Tibial artery (tissue), 4 donors: ENCODE measurements around the gene CDADC1.

Experiments used
- DNase-seq, 2 donors: peaks; one replicate each; pipeline ENCODE4 v3.0.0-alpha.2; 2019
- H3K27ac ChIP-seq, 2 donors: fragments of 200-600 bp; sonication (generic) in 1 of 2; 1 replicate in 1 of 2; 2 replicates in 1 of 2; pipeline ENCODE4 v1.5.1; 2018 to 2019; ENCODE audit warnings: mild to moderate bottlenecking in 1 of 2
- H3K27me3 ChIP-seq, 2 donors: fragments of 200-600 bp; sonication (generic) in 1 of 2; one replicate each; pipeline versions ENCODE4 v1.5.1 to v1.6.0; 2016 to 2019
- H3K36me3 ChIP-seq, 3 donors: fragments of 200-600 bp; sonication (generic) in 2 of 3; one replicate each; pipeline ENCODE4 v1.5.1; 2016 to 2019; ENCODE audit warnings: mild to moderate bottlenecking in 2 of 3
- H3K4me1 ChIP-seq, 4 donors: fragments of 200-600 bp; sonication (generic) in 2 of 4; 1 replicate in 3 of 4; 2 replicates in 1 of 4; pipeline ENCODE4 v1.5.1; 2016 to 2019
- H3K4me3 ChIP-seq, 2 donors: fragments of 200-600 bp; sonication (generic) in 1 of 2; 1 replicate in 1 of 2; 2 replicates in 1 of 2; pipeline ENCODE4 v1.5.1; 2018 to 2019; ENCODE audit warnings: mild to moderate bottlenecking in 2 of 2
- H3K9me3 ChIP-seq, 3 donors: fragments of 200-600 bp; sonication (generic) in 1 of 3; one replicate each; pipeline ENCODE4 v1.5.1; 2016 to 2019
- CTCF ChIP-seq, 2 experiments: fragments of 200-600 bp in 1 of 2; fragments of 450-650 bp in 1 of 2; IDR thresholded peaks; one replicate each; pipeline ENCODE4 v1.5.1; 2017 to 2019; ENCODE audit warnings: antibody characterized with exemption in 2 of 2, mild to moderate bottlenecking in 1 of 2, moderate library complexity in 1 of 2
- intact Hi-C: fragments of 100-400 bp; cut with DNase I; formaldehyde crosslinking; loops from one replicate; pipeline ENCODE4 v1.15.0; 2023; ENCODE audit warnings: low total_unique reads

CDADC1 gene

GRCh38 chr13:49308921-49309408 is 61.2 kb downstream of the CDADC1 start:
- Histone ChIP-seq H3K27ac (peak overlapping the region; percentile 81 to 86), H3K4me1 (peaks cover 0 to 54% (median 40%) of the 10 kb centered on the region in 4 donors), H3K9me3 (no peaks in the 10 kb centered on the region), H3K27me3 (no peaks in the 10 kb centered on the region), H3K4me3 (no peak overlapping the region), H3K36me3 (peaks cover 12 to 15% (median 14%) of the 10 kb centered on the region in 3 donors)
- TF ChIP-seq CTCF (IDR thresholded peaks at IDR 0.05): no peak
- peak; percentile 53 to 78 for DNase-seq
- intact Hi-C loops: no loop called here

DNA sequence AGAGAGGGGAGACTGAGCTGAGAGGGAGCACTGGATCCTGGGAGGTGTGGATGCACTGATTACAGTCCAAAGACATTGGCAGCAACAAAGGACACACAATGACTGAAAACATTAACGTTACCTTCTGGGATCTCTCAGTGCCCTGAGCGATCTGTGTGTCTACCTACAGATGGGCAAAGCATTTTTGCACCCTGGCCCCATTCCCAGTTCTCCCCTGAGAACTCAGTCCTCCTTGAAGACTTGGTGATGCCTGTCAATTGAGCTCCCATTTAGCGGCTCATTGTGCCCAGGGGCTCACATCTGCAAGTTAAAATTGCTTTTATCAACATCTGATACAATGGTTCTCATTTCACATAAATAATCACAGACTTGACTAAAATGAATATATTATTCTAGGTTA is 62.5 kb downstream of the CDADC1 start:
- Histone ChIP-seq H3K36me3 (peaks cover 12 to 15% (median 14%) of the 10 kb centered on the region in 3 donors), H3K4me1 (peaks cover 0 to 63% (median 47%) of the 10 kb centered on the region in 4 donors), H3K4me3 (no peak overlapping the region), H3K27ac (peak overlapping the region; percentile 81 to 86), H3K9me3 (no peaks in the 10 kb centered on the region), H3K27me3 (no peaks in the 10 kb centered on the region)
- intact Hi-C loops: loop anchor here (10.0 kb wide), 1 partner anchor 55 kb away; no protein-coding TSS in a partner anchor
- TF ChIP-seq CTCF (IDR thresholded peaks at IDR 0.05): no peak
- no peak for DNase-seq

- DNase-seq: no peak
- intact Hi-C loops: loop anchor here (10.0 kb wide), 1 partner anchor 53 kb away; no protein-coding TSS in a partner anchor
- H3K9me3 ChIP-seq: no peaks in the 10 kb centered on the region
- TF ChIP-seq CTCF (IDR thresholded peaks at IDR 0.05): no peak
- peaks cover 12 to 15% (median 14%) of the 10 kb centered on the region in 3 donors for H3K36me3 ChIP-seq
- no peaks in the 10 kb centered on the region for H3K27me3 ChIP-seq
- peak overlapping the region in 1 of 2 donors; percentile 84 for H3K27ac ChIP-seq
- peaks cover 0 to 66% (median 44%) of the 10 kb centered on the region in 4 donors for H3K4me1 ChIP-seq
- no peak overlapping the region for H3K4me3 ChIP-seq
Observed at GRCh38 chr13:49311816-49312215, 64.1 kb downstream of the CDADC1 start.

GRCh38 chr13:49314344-49314882 is 66.7 kb downstream of the CDADC1 start:
- peaks cover 0 to 48% (median 26%) of the 10 kb centered on the region in 4 donors for H3K4me1 ChIP-seq
- no peak overlapping the region for H3K4me3 ChIP-seq
- DNase-seq: no peak
- no peak for TF ChIP-seq CTCF (IDR thresholded peaks at IDR 0.05)
- H3K27me3 ChIP-seq: no peaks in the 10 kb centered on the region
- H3K27ac ChIP-seq: peak overlapping the region; percentile 83 to 84
- H3K9me3 ChIP-seq: no peaks in the 10 kb centered on the region
- intact Hi-C loops: loop anchor here (10.0 kb wide), 1 partner anchor 50 kb away; no protein-coding TSS in a partner anchor
- H3K36me3 ChIP-seq: peaks cover 14 to 17% (median 15%) of the 10 kb centered on the region in 3 donors

DNA sequence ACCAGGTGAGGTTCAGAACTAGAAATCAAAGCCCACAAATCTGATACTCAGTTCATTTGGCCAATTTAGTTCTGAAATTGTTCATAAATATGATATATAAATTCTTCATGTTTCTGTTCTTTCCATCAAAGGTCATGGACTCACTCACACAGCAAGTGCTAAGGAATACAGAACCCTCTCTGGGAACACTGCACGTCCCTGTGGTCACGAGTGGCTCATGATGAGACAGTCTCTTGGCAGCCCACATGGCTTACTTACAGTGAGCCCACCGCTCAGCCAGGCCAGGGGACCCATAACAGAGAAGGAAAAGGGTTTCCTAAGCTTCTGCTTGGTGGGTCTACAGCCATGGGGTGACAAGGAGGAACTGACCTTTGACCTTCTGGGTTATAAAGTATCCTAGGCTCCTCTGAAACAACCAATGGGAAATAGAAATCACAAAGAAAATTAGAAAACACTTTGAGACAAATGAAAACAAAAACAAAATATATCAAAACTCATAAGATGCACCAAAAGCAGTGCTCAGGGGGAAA is 67.4 kb downstream of the CDADC1 start:
- DNase-seq: no peak
- no peaks in the 10 kb centered on the region for H3K27me3 ChIP-seq
- peaks cover 0 to 48% (median 25%) of the 10 kb centered on the region in 4 donors for H3K4me1 ChIP-seq
- peak overlapping the region; percentile 83 to 84 for H3K27ac ChIP-seq
- peaks cover 9 to 13% (median 11%) of the 10 kb centered on the region in 3 donors for H3K36me3 ChIP-seq
- H3K9me3 ChIP-seq: no peaks in the 10 kb centered on the region
- no peak for TF ChIP-seq CTCF (IDR thresholded peaks at IDR 0.05)
- intact Hi-C loops: loop anchor here (10.0 kb wide), 1 partner anchor 50 kb away; no protein-coding TSS in a partner anchor
- H3K4me3 ChIP-seq: no peak overlapping the region
